Measurements from ENCODE around the gene MAP4. TPM values are rescaled to one million over a fixed set of nuclear protein-coding genes. Genes with fewer than 3 reads are reported as not detected.

MAP4 gene
- total RNA-seq, 4 donors from 2014 or later = 239 to 338 (median 284) TPM

DNA sequence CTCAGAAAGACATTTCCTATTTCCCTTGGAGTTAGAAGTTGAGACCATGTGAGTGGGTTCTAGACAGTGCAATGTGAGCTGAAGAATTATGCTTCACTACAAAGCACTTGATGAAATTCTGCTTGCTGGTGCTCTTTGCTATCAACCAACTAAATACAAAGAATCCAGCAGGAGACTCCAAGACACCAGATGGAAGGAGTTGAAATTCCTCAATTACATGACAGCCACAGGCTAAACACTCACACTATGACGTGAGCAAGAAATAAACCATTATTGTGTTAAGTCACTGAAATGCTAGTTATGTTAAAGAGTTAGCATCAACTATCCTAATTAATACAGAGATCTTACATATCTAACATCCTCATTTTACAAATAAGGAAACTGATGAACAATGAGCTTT, 8.2 kb upstream of the MAP4 start:
- peaks cover 20 to 77% (median 61%) of the 10 kb centered on the region in 4 donors for H3K4me1 ChIP-seq
- H3K27ac ChIP-seq (replicated peaks in 1 of 4) = peak overlapping the region in 1 of 4 donors; percentile 2
- intact Hi-C loops (cut with DNase I) = no loop called here
- WGBS = 24% methylated on average over 1 of the region's 1 CpG
- TF ChIP-seq, protein P1, sequence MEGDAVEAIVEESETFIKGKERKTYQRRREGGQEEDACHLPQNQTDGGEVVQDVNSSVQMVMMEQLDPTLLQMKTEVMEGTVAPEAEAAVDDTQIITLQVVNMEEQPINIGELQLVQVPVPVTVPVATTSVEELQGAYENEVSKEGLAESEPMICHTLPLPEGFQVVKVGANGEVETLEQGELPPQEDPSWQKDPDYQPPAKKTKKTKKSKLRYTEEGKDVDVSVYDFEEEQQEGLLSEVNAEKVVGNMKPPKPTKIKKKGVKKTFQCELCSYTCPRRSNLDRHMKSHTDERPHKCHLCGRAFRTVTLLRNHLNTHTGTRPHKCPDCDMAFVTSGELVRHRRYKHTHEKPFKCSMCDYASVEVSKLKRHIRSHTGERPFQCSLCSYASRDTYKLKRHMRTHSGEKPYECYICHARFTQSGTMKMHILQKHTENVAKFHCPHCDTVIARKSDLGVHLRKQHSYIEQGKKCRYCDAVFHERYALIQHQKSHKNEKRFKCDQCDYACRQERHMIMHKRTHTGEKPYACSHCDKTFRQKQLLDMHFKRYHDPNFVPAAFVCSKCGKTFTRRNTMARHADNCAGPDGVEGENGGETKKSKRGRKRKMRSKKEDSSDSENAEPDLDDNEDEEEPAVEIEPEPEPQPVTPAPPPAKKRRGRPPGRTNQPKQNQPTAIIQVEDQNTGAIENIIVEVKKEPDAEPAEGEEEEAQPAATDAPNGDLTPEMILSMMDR (IDR thresholded peaks at IDR 0.05) = no peak
- TF ChIP-seq POLR2A (IDR thresholded peaks at IDR 0.05; ENCODE audit: low read depth) = no peak
- no peak for TF ChIP-seq EP300 (IDR thresholded peaks at IDR 0.05)
- no peaks in the 10 kb centered on the region for H3K36me3 ChIP-seq
- no peaks in the 10 kb centered on the region for H3K9me3 ChIP-seq
- DNase-seq (ENCODE audit: extremely low spot score) = no peak
- no peak overlapping the region for H3K4me3 ChIP-seq
- no peaks in the 10 kb centered on the region for H3K27me3 ChIP-seq

DNA sequence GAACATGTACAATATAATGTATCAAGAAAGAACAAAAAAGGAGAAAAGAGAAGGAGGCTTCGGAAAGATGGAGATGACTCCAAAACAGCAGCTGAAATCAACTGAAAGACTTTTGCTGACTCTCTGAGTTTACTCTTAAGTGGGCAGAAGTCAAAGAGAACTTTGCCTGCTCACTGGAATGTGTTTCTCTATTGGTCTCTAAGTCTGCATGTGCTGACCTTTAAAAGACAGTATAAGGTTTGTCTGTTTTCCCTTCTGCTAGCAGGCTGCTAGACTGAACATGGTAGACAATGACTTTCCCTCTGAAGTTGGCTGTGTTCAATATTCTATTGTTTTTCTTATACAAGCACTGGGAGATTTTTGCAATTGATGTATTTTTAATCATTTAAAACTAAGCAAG, 7.2 kb upstream of the MAP4 start:
- DNase-seq (ENCODE audit: extremely low spot score) = no peak
- Histone ChIP-seq H3K27me3 (no peaks in the 10 kb centered on the region), H3K9me3 (no peaks in the 10 kb centered on the region), H3K4me1 (peaks cover 23 to 75% (median 63%) of the 10 kb centered on the region in 4 donors), H3K36me3 (no peaks in the 10 kb centered on the region), H3K4me3 (no peak overlapping the region), H3K27ac (replicated peaks in 1 of 4) (peak overlapping the region in 1 of 4 donors; percentile 42)
- WGBS = 56% methylated on average over 1 of the region's 1 CpG
- intact Hi-C loops (cut with DNase I) = no loop called here
- TF ChIP-seq, protein P1 (IDR thresholded peaks at IDR 0.05) = no peak
- TF ChIP-seq POLR2A (IDR thresholded peaks at IDR 0.05; ENCODE audit: low read depth) (no peak), EP300 (IDR thresholded peaks at IDR 0.05) (no peak), POLR2AphosphoS5 (IDR thresholded peaks at IDR 0.05) (no peak)

DNA sequence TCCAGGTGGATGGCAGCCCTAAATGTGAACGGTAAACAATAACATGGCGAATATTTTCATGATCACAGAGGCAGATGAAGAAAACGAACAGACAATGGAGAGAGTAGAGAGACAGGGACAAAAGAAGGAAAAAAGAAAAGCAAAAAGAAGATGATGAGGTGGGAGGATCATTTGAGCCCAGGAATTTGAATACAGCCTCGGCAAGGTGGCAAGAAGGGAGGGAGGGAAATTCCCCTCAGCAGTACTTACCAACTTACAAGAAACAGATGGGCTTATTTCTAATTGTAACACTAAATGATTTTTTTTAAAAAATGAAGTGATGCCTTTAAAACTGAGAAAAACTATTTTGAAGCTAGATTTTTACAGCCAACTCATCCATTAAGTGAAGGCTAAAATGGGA, 6.0 kb upstream of the MAP4 start:
- no peak for DNase-seq (ENCODE audit: extremely low spot score)
- no peak overlapping the region for H3K27ac ChIP-seq (replicated peaks in 1 of 4)
- intact Hi-C loops (cut with DNase I) = no loop called here
- H3K27me3 ChIP-seq = no peaks in the 10 kb centered on the region
- H3K36me3 ChIP-seq = no peaks in the 10 kb centered on the region
- no peak overlapping the region for H3K4me3 ChIP-seq
- H3K4me1 ChIP-seq = peaks cover 29 to 74% (median 63%) of the 10 kb centered on the region in 4 donors
- TF ChIP-seq, protein P1 (IDR thresholded peaks at IDR 0.05) = no peak
- no peak for TF ChIP-seq EP300 (IDR thresholded peaks at IDR 0.05)
- no peak for TF ChIP-seq POLR2AphosphoS5 (IDR thresholded peaks at IDR 0.05)
- TF ChIP-seq POLR2A (IDR thresholded peaks at IDR 0.05; ENCODE audit: low read depth) = no peak
- no peaks in the 10 kb centered on the region for H3K9me3 ChIP-seq
- 77% methylated on average over 4 of the region's 4 CpGs for WGBS

DNA sequence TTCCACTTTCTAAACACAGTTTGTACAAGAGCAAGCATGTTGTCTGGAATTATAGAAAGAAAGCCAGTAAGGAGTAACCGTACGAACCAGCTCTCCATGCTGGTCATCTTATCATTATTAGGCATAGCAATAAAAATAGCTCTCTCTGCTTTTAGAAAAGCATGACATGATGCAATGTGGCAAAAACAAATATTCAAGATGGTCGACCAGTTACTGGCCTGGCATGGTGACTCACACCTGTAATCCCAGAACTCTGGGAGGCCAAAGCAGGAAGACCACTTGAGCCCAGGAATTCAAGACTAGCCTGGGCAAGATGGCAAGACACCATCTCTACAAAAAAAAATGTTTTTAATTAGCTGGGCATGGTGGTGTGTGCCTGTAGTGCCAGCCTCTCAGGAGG, 2.6 kb upstream of the MAP4 start:
- Histone ChIP-seq H3K27me3 (no peaks in the 10 kb centered on the region), H3K27ac (replicated peaks in 1 of 4) (no peak overlapping the region), H3K4me3 (no peak overlapping the region), H3K4me1 (peaks cover 46 to 82% (median 71%) of the 10 kb centered on the region in 4 donors), H3K9me3 (no peaks in the 10 kb centered on the region), H3K36me3 (no peaks in the 10 kb centered on the region)
- WGBS = 88% methylated on average over 3 of the region's 3 CpGs
- DNase-seq (ENCODE audit: extremely low spot score) = no peak
- intact Hi-C loops (cut with DNase I) = no loop called here
- TF ChIP-seq, protein P1 (IDR thresholded peaks at IDR 0.05) = no peak
- TF ChIP-seq EP300 (IDR thresholded peaks at IDR 0.05) (no peak), POLR2AphosphoS5 (IDR thresholded peaks at IDR 0.05) (no peak), POLR2A (IDR thresholded peaks at IDR 0.05; ENCODE audit: low read depth) (no peak)

All from esophagus muscularis mucosa (tissue), 4 donors.